Measurements from ENCODE around the gene ERCC6.

DNA sequence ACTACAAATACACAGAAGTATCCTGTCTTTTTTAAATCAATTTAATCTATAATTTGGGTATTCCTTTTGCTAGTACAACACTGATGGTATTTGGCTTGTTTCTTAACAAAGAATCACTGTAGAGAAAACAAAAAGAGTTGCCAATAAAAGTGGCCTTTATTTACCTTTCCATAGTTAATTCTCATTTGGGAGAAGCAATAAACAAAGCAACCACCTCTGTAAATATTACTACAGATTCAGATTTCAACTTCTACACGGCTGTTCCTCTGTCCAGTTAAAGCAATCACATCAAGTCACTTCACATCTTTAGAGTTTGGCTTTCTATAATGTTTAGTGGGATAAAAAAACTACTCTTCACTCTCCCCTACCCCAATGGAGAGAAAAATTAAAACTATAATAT lies 34.4 kb downstream of the ERCC6 start:
- TF ChIP-seq ZNF274 (IDR thresholded peaks at IDR 0.05; ENCODE audit: low read depth, low read length) = no peak
- no peak for TF ChIP-seq YY1 (IDR thresholded peaks at IDR 0.05; ENCODE audit: insufficient read depth, insufficient read length)
